ENCODE measurements around the gene MGARP.

Gene MGARP

GRCh38 chr4:139219450-139220055 is 60.5 kb downstream of the MGARP start:
- DNase-seq, result no peak
- intact Hi-C loops (cut with DNase I), result no loop called here

Data from head of caudate nucleus (tissue), 42 donors.